ENCODE data around the gene NUP98. TPM values are rescaled to one million over a fixed set of nuclear protein-coding genes. Genes with fewer than 3 reads are reported as not detected.

NUP98 gene
- total and polyA plus RNA-seq, 4 donors: 16.3 to 78.6 (median 45.3) TPM

- DNase-seq: peak in 1 of 2 donors; percentile 69
- H3K4me1 ChIP-seq (ENCODE audit: control insufficient read depth in 1 of 2, insufficient read depth in 2 of 2, low read length in 2 of 2): no peaks in the 10 kb centered on the region
- ATAC-seq (ENCODE audit: low FRiP score): no peak
- H3K4me3 ChIP-seq (ENCODE audit: low read length in 2 of 2): no peak overlapping the region
- H3K27me3 ChIP-seq (ENCODE audit: control insufficient read depth in 1 of 2, insufficient read depth in 2 of 2, low read length in 1 of 2): no peaks in the 10 kb centered on the region
- WGBS, 2 donors: 75 to 77% methylated on average over 12 of the region's 13 CpGs
- intact Hi-C loops (cut with DNase I): no loop called here
- no peak overlapping the region for H3K27ac ChIP-seq (ENCODE audit: low read depth in 1 of 2, low read length in 2 of 2)
- H3K9me3 ChIP-seq (ENCODE audit: control insufficient read depth, low read length): no peaks in the 10 kb centered on the region
- peaks cover 0 to 10% of the 10 kb centered on the region in 2 donors for H3K36me3 ChIP-seq (ENCODE audit: control insufficient read depth in 1 of 2, insufficient read depth in 2 of 2, low read length in 1 of 2)
Observed at GRCh38 chr11:3831378-3832239, 34.3 kb upstream of the NUP98 start.

GRCh38 chr11:3830730-3831129, 33.4 kb upstream of the NUP98 start:
- no peak overlapping the region for H3K4me3 ChIP-seq (ENCODE audit: low read length in 2 of 2)
- H3K27me3 ChIP-seq (ENCODE audit: control insufficient read depth in 1 of 2, insufficient read depth in 2 of 2, low read length in 1 of 2): no peaks in the 10 kb centered on the region
- 50 to 84% methylated on average over 1 of the region's 1 CpG for WGBS, 2 donors
- H3K4me1 ChIP-seq (ENCODE audit: control insufficient read depth in 1 of 2, insufficient read depth in 2 of 2, low read length in 2 of 2): no peaks in the 10 kb centered on the region
- ATAC-seq (ENCODE audit: low FRiP score): no peak
- intact Hi-C loops (cut with DNase I): no loop called here
- H3K9me3 ChIP-seq (ENCODE audit: control insufficient read depth, low read length): no peaks in the 10 kb centered on the region
- peaks cover 0 to 10% of the 10 kb centered on the region in 2 donors for H3K36me3 ChIP-seq (ENCODE audit: control insufficient read depth in 1 of 2, insufficient read depth in 2 of 2, low read length in 1 of 2)
- DNase-seq: no peak
- H3K27ac ChIP-seq (ENCODE audit: low read depth in 1 of 2, low read length in 2 of 2): no peak overlapping the region

GRCh38 chr11:3830088-3830487, 32.7 kb upstream of the NUP98 start:
- WGBS, 2 donors: 96 to 99% methylated on average over 3 of the region's 3 CpGs
- ATAC-seq (ENCODE audit: low FRiP score) (no peak), DNase-seq (no peak)
- Histone ChIP-seq H3K4me3 (ENCODE audit: low read length in 2 of 2) (no peak overlapping the region), H3K27ac (ENCODE audit: low read depth in 1 of 2, low read length in 2 of 2) (no peak overlapping the region), H3K4me1 (ENCODE audit: control insufficient read depth in 1 of 2, insufficient read depth in 2 of 2, low read length in 2 of 2) (no peaks in the 10 kb centered on the region), H3K9me3 (ENCODE audit: control insufficient read depth, low read length) (no peaks in the 10 kb centered on the region), H3K27me3 (ENCODE audit: control insufficient read depth in 1 of 2, insufficient read depth in 2 of 2, low read length in 1 of 2) (no peaks in the 10 kb centered on the region), H3K36me3 (ENCODE audit: control insufficient read depth in 1 of 2, insufficient read depth in 2 of 2, low read length in 1 of 2) (peaks cover 0 to 10% of the 10 kb centered on the region in 2 donors)
- intact Hi-C loops (cut with DNase I): no loop called here

- DNase-seq (no peak), ATAC-seq (ENCODE audit: low FRiP score) (no peak)
- 93 to 94% methylated on average over 35 of the region's 35 CpGs for WGBS, 2 donors
- Histone ChIP-seq H3K4me1 (ENCODE audit: control insufficient read depth in 1 of 2, insufficient read depth in 2 of 2, low read length in 2 of 2) (no peaks in the 10 kb centered on the region), H3K4me3 (ENCODE audit: low read length in 2 of 2) (no peak overlapping the region), H3K36me3 (ENCODE audit: control insufficient read depth in 1 of 2, insufficient read depth in 2 of 2, low read length in 1 of 2) (peaks cover 0 to 10% of the 10 kb centered on the region in 2 donors), H3K27ac (ENCODE audit: low read depth in 1 of 2, low read length in 2 of 2) (no peak overlapping the region), H3K9me3 (ENCODE audit: control insufficient read depth, low read length) (no peaks in the 10 kb centered on the region), H3K27me3 (ENCODE audit: control insufficient read depth in 1 of 2, insufficient read depth in 2 of 2, low read length in 1 of 2) (no peaks in the 10 kb centered on the region)
- intact Hi-C loops (cut with DNase I): no loop called here
Observed at GRCh38 chr11:3827434-3828186, 30.3 kb upstream of the NUP98 start.

GRCh38 chr11:3826721-3827120, 29.4 kb upstream of the NUP98 start:
- WGBS, 2 donors: 89 to 93% methylated on average over 3 of the region's 3 CpGs
- intact Hi-C loops (cut with DNase I): no loop called here

GRCh38 chr11:3825473-3826154, 28.3 kb upstream of the NUP98 start:
- Histone ChIP-seq H3K4me1 (ENCODE audit: control insufficient read depth in 1 of 2, insufficient read depth in 2 of 2, low read length in 2 of 2) (no peaks in the 10 kb centered on the region), H3K27me3 (ENCODE audit: control insufficient read depth in 1 of 2, insufficient read depth in 2 of 2, low read length in 1 of 2) (no peaks in the 10 kb centered on the region), H3K36me3 (ENCODE audit: control insufficient read depth in 1 of 2, insufficient read depth in 2 of 2, low read length in 1 of 2) (peaks cover 0 to 10% of the 10 kb centered on the region in 2 donors), H3K4me3 (ENCODE audit: low read length in 2 of 2) (no peak overlapping the region), H3K27ac (ENCODE audit: low read depth in 1 of 2, low read length in 2 of 2) (no peak overlapping the region), H3K9me3 (ENCODE audit: control insufficient read depth, low read length) (no peaks in the 10 kb centered on the region)
- ATAC-seq (ENCODE audit: low FRiP score) (no peak), DNase-seq (no peak)
- intact Hi-C loops (cut with DNase I): no loop called here
- WGBS, 2 donors: 84 to 89% methylated on average over 8 of the region's 8 CpGs

More at GRCh38 chr11:3826721-3827120, 29.4 kb upstream of the NUP98 start:
- H3K27me3 ChIP-seq (ENCODE audit: control insufficient read depth in 1 of 2, insufficient read depth in 2 of 2, low read length in 1 of 2): no peaks in the 10 kb centered on the region
- H3K4me1 ChIP-seq (ENCODE audit: control insufficient read depth in 1 of 2, insufficient read depth in 2 of 2, low read length in 2 of 2): no peaks in the 10 kb centered on the region
- no peak overlapping the region for H3K4me3 ChIP-seq (ENCODE audit: low read length in 2 of 2)
- DNase-seq (no peak), ATAC-seq (ENCODE audit: low FRiP score) (no peak)
- H3K36me3 ChIP-seq (ENCODE audit: control insufficient read depth in 1 of 2, insufficient read depth in 2 of 2, low read length in 1 of 2): peaks cover 0 to 10% of the 10 kb centered on the region in 2 donors
- no peak overlapping the region for H3K27ac ChIP-seq (ENCODE audit: low read depth in 1 of 2, low read length in 2 of 2)
- H3K9me3 ChIP-seq (ENCODE audit: control insufficient read depth, low read length): no peaks in the 10 kb centered on the region

GRCh38 chr11:3824714-3825472, 27.5 kb upstream of the NUP98 start:
- peak; percentile 79 to 85 for DNase-seq
- Histone ChIP-seq H3K36me3 (ENCODE audit: control insufficient read depth in 1 of 2, insufficient read depth in 2 of 2, low read length in 1 of 2) (peaks cover 0 to 10% of the 10 kb centered on the region in 2 donors), H3K27ac (ENCODE audit: low read depth in 1 of 2, low read length in 2 of 2) (no peak overlapping the region), H3K4me1 (ENCODE audit: control insufficient read depth in 1 of 2, insufficient read depth in 2 of 2, low read length in 2 of 2) (no peaks in the 10 kb centered on the region), H3K9me3 (ENCODE audit: control insufficient read depth, low read length) (no peaks in the 10 kb centered on the region), H3K27me3 (ENCODE audit: control insufficient read depth in 1 of 2, insufficient read depth in 2 of 2, low read length in 1 of 2) (no peaks in the 10 kb centered on the region), H3K4me3 (ENCODE audit: low read length in 2 of 2) (no peak overlapping the region)
- 79% methylated on average over 18 of the region's 18 CpGs for WGBS, 2 donors
- ATAC-seq (ENCODE audit: low FRiP score): peak; percentile 59
- intact Hi-C loops (cut with DNase I): no loop called here

All from aorta (tissue), 5 donors.